ENCODE data around the gene HIGD1A. TPM values are rescaled to one million over a fixed set of nuclear protein-coding genes. Genes with fewer than 3 reads are reported as not detected.

The HIGD1A gene
- total RNA-seq, 1 donor from 2014 or later, result 173 TPM

DNA sequence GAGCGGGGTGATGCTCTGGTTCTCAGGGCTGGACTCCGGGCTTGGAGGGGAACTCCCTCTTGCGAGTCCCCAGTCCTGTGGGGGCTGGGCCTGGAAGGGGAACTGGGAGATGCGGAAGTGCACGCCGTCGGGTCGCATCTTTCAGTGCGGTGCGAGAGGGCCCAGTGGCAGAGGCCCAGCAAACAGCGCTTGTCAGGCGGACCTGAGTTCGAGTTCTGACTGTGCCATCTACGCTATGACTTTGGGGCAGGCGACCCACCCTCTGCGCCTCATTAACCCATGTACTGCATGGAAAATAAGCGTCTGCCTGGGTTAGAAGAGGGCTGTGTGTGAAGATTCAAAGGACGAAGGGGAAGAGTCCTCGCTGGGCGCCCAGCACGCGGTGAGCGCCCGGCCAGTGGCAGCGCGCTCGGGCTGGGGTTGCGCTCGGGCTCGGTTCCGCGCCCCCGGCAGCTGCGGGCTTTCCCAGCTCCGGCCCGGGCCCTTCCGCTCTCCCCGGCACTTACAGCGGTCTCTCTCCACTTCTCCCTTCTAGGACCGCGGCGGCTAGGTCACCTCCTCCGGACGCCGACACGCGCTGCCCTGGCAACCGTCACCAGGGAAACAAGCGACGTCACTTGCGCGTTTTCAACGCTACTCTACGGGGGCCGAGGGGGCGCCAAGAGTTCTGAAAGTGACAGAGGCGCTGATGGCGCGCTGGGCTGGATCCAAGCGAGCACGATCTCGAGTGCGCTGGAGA, 31.5 kb downstream of the HIGD1A start, which contains the start of gene CCDC13:
Gene CCDC13 (minus strand): TSS at position 584 of the 739 bp plus-strand sequence. CDS start 14,908 bp downstream, outside the sequence.
- peak within 1 kb of the TSS; percentile 51 to 58 for H3K4me3 ChIP-seq
- TF ChIP-seq, protein P1, sequence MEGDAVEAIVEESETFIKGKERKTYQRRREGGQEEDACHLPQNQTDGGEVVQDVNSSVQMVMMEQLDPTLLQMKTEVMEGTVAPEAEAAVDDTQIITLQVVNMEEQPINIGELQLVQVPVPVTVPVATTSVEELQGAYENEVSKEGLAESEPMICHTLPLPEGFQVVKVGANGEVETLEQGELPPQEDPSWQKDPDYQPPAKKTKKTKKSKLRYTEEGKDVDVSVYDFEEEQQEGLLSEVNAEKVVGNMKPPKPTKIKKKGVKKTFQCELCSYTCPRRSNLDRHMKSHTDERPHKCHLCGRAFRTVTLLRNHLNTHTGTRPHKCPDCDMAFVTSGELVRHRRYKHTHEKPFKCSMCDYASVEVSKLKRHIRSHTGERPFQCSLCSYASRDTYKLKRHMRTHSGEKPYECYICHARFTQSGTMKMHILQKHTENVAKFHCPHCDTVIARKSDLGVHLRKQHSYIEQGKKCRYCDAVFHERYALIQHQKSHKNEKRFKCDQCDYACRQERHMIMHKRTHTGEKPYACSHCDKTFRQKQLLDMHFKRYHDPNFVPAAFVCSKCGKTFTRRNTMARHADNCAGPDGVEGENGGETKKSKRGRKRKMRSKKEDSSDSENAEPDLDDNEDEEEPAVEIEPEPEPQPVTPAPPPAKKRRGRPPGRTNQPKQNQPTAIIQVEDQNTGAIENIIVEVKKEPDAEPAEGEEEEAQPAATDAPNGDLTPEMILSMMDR (IDR thresholded peaks at IDR 0.05), result no peak
- TF ChIP-seq POLR2AphosphoS5 (IDR thresholded peaks at IDR 0.05; ENCODE audit: insufficient read depth in 1 of 2, low read depth in 1 of 2) (peak; percentile 55 to 80), POLR2A (IDR thresholded peaks at IDR 0.05) (no peak)
- H3K9me3 ChIP-seq, result no peaks in the 10 kb centered on the region
- peaks cover 18% of the 10 kb centered on the region for H3K4me1 ChIP-seq
- DNase-seq (ENCODE audit: extremely low spot score in 2 of 2), result no peak
- intact Hi-C loops (cut with DNase I), result no loop called here
- no peaks in the 10 kb centered on the region for H3K36me3 ChIP-seq
- H3K27me3 ChIP-seq, result no peaks in the 10 kb centered on the region
- peak within 1 kb of the TSS; percentile 59 for H3K27ac ChIP-seq

DNA sequence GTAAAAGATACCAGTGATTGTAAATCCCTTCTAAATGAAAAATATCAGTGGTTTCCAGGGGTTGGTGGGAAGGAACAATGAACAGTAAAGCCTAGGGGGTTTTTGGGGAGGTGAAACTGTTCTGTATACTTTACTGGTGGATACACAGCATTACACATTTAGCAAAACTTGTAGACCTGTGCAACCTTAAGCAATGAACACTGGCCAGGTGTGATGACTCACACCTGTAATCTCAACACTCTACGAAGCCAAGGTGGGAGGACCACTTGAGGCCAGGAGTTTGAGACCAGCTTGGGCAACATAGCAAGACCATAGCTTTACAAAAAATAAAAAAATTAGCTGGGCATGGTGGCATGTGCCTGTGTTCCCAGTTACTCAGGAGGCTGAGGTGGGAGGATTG, 33.0 kb downstream of the HIGD1A start:
- intact Hi-C loops (cut with DNase I), result no loop called here
- no peaks in the 10 kb centered on the region for H3K9me3 ChIP-seq
- H3K4me3 ChIP-seq, result no peak overlapping the region
- H3K36me3 ChIP-seq, result no peaks in the 10 kb centered on the region
- no peak overlapping the region for H3K27ac ChIP-seq
- TF ChIP-seq POLR2A (IDR thresholded peaks at IDR 0.05), result no peak
- TF ChIP-seq, protein P1 (IDR thresholded peaks at IDR 0.05), result no peak
- no peak for TF ChIP-seq POLR2AphosphoS5 (IDR thresholded peaks at IDR 0.05; ENCODE audit: insufficient read depth in 1 of 2, low read depth in 1 of 2)
- no peak for DNase-seq (ENCODE audit: extremely low spot score in 2 of 2)
- H3K27me3 ChIP-seq, result no peaks in the 10 kb centered on the region
- H3K4me1 ChIP-seq, result peaks cover 18% of the 10 kb centered on the region

DNA sequence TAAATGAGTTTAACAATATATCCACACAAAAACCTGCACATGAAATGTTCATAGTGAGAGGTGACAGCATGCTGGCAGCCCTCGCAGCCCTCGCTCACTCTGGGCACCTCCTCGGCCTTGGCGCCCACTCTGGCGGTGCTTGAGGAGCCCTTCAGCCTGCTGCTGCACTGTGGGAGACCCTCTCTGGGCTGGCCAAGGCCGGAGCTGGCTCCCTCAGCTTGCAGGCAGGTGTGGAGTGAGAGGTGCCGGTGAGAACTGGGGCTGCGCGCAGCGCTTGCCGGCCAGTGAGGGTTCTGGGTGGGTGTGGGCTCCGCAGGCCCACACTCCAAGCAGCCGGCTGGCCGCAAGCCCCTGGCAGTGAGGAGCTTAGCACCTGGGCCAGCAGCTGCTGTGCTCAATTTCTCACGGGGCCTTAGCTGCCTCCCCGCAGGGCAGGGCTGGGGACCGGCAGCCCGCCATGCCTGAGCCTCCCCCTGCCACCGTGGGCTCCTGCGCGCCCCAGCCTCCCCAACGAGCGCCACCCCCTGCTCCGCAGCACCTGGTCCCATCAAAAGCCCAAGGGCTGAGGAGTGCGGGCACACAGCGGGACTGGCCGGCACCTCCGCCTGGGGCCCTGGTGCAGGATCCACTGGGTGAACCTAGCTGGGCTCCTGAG, 34.7 kb downstream of the HIGD1A start:
- Histone ChIP-seq H3K4me3 (no peak overlapping the region), H3K27me3 (no peaks in the 10 kb centered on the region), H3K9me3 (no peaks in the 10 kb centered on the region), H3K4me1 (peaks cover 18% of the 10 kb centered on the region), H3K36me3 (no peaks in the 10 kb centered on the region), H3K27ac (no peak overlapping the region)
- TF ChIP-seq POLR2AphosphoS5 (IDR thresholded peaks at IDR 0.05; ENCODE audit: insufficient read depth in 1 of 2, low read depth in 1 of 2), result no peak
- TF ChIP-seq, protein P1 (IDR thresholded peaks at IDR 0.05), result no peak
- no peak for TF ChIP-seq POLR2A (IDR thresholded peaks at IDR 0.05)
- intact Hi-C loops (cut with DNase I), result no loop called here
- no peak for DNase-seq (ENCODE audit: extremely low spot score in 2 of 2)

DNA sequence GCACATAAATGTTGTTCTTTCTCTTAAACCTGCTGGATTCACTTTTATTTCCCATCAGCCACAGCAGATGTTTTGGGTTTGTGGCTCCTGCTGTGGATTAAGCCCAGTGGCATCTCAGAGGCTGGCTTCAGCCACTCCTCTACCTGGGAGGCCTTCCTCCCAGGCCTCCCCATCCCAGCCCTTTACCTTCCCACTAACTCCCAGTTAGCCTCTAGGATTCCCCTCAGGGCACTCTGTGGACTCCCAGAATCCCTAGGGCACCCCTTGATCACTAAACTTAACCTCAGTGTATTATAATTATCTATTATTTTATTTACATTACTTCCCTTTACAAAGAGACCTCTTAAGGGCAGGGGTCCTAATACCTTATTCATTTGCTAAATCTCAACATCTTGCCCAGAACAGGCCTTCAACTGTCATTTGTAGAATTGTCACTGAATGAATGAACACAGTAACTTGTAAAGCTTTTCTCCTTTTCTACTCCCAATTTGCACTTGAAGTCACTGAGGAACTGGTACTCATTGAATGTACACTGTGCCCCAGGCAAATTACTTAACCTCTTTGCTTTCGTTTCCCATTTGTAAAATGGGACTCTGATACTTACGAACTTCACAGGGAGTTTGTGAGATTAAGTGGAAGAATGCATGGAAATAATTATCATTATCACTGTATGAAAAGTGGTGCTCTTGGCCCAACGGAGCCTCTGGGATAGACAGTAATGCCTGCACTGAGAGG, 39.6 kb downstream of the HIGD1A start:
- H3K36me3 ChIP-seq, result no peaks in the 10 kb centered on the region
- DNase-seq (ENCODE audit: extremely low spot score in 2 of 2), result no peak
- intact Hi-C loops (cut with DNase I), result no loop called here
- H3K9me3 ChIP-seq, result no peaks in the 10 kb centered on the region
- no peak overlapping the region for H3K4me3 ChIP-seq
- TF ChIP-seq, protein P1 (IDR thresholded peaks at IDR 0.05), result no peak
- no peak for TF ChIP-seq POLR2A (IDR thresholded peaks at IDR 0.05)
- no peak for TF ChIP-seq POLR2AphosphoS5 (IDR thresholded peaks at IDR 0.05; ENCODE audit: insufficient read depth in 1 of 2, low read depth in 1 of 2)
- no peak overlapping the region for H3K27ac ChIP-seq
- no peaks in the 10 kb centered on the region for H3K27me3 ChIP-seq
- H3K4me1 ChIP-seq, result no peaks in the 10 kb centered on the region

Measured in vagina (tissue), 2 donors.